ENCODE results near the gene MEIS1. TPM values are rescaled to one million over a fixed set of nuclear protein-coding genes. Genes with fewer than 3 reads are reported as not detected.

The MEIS1 gene
- total and polyA plus RNA-seq, 2 of the 8 experiments (the other 6 are each of a cell fraction or from before 2014, with no cell fraction given), result 0.17 to 1.2 TPM

DNA sequence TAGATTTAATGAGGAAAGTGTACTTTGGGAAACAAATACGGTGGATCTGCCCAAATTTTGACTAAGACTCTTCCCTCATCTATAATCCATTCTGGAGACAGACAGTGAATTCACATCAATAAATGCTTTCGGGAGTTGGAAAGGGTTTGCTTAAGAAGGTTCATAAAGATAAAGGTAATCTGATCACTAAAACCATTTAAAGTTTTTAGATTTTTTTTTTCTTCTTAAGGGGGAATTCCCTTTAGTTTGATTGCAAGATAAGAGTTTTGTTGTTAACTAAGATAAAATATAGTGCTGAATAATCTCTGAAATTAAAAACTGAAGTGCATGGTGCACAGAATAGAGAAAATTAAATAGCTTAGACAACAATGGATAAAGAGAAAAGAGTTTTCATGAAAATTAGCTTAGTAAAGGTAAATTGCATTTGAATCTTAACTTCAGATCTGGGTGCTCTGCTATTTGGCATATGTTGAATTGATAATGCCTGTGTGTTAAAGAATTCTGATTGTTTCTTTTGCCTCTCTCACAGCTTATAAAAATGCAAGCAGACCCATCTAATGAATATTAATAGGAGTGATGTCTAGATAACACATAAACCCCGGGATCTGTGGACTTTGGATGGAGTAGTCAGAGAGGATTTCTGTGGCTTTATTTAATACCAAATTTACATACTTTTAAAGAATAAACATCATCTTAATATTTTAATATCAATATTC is 100.8 kb downstream of the MEIS1 start (continued):
- TF ChIP-seq CBX8 (IDR thresholded peaks at IDR 0.05; ENCODE audit: borderline replicate concordance, low read depth, low read length) (no peak), KDM4A (IDR thresholded peaks at IDR 0.05; ENCODE audit: low read depth, low read length, severe bottlenecking) (no peak), EZH2 (IDR thresholded peaks at IDR 0.05; ENCODE audit: low read depth, low read length, severe bottlenecking) (no peak), JUND (IDR thresholded peaks at IDR 0.05; ENCODE audit: low read length) (no peak), MAFK (IDR thresholded peaks at IDR 0.05; ENCODE audit: low read depth, low read length) (no peak), SP1 (IDR thresholded peaks at IDR 0.05; ENCODE audit: low read depth, low read length) (no peak)

All from H1 (cell line).